Measurements from ENCODE around the gene CFAP221. TPM values are rescaled to one million over a fixed set of nuclear protein-coding genes. Genes with fewer than 3 reads are reported as not detected.

CFAP221 gene
- total RNA-seq, 2 experiments from 2014 or later = not detected

GRCh38 chr2:119673796-119674195 lies 129.5 kb downstream of the CFAP221 start:
- Histone ChIP-seq H3K9me3 (ENCODE audit: low read length) (no peaks in the 10 kb centered on the region), H3K4me3 (ENCODE audit: low read depth, low read length, poor library complexity, severe bottlenecking) (no peak overlapping the region), H3K4me1 (ENCODE audit: insufficient read depth, low read length, poor library complexity, severe bottlenecking) (peaks cover 9% of the 10 kb centered on the region), H3K9me2 (ENCODE audit: insufficient read depth, low read length) (no peaks in the 10 kb centered on the region), H3K79me2 (ENCODE audit: insufficient read depth, low read depth, low read length) (no peaks in the 10 kb centered on the region), H2AFZ (ENCODE audit: low read length) (no peak overlapping the region), H3K36me3 (ENCODE audit: insufficient read depth, low read length) (no peaks in the 10 kb centered on the region), H4K20me1 (ENCODE audit: insufficient read depth, low read length) (no peaks in the 10 kb centered on the region), H3K4me2 (ENCODE audit: low read length) (no peak overlapping the region), H3K27ac (ENCODE audit: low read depth, low read length, poor library complexity, severe bottlenecking) (no peak overlapping the region)
- DNase-seq (ENCODE audit: low spot score) = no peak
- no peak for TF ChIP-seq EZH2phosphoT487 (IDR thresholded peaks at IDR 0.05; ENCODE audit: borderline replicate concordance, low read depth, low read length)
- TF ChIP-seq CTCF (conservative IDR thresholded peaks at IDR 0.05; ENCODE audit: low read length) = no peak
- intact Hi-C loops (cut with micrococcal nuclease; ENCODE audit: unreplicated experiment) = no loop called here
- CTCF ChIA-PET (ENCODE audit: unreplicated experiment) = no interaction called here
- POLR2A ChIA-PET = no interaction called here
- BruUV-seq (replicated peaks) = no TSS peak

GRCh38 chr2:119674711-119675500 lies 130.7 kb downstream of the CFAP221 start:
- intact Hi-C loops (cut with micrococcal nuclease; ENCODE audit: unreplicated experiment) = no loop called here
- POLR2A ChIA-PET = interaction anchor here (1.2 kb wide), 1 partner anchor 494 kb away, joined by 3 read pairs; no protein-coding TSS in a partner anchor
- Histone ChIP-seq H3K9me2 (ENCODE audit: insufficient read depth, low read length) (no peaks in the 10 kb centered on the region), H4K20me1 (ENCODE audit: insufficient read depth, low read length) (no peaks in the 10 kb centered on the region), H3K4me3 (ENCODE audit: low read depth, low read length, poor library complexity, severe bottlenecking) (no peak overlapping the region), H2AFZ (ENCODE audit: low read length) (no peak overlapping the region), H3K27ac (ENCODE audit: low read depth, low read length, poor library complexity, severe bottlenecking) (no peak overlapping the region), H3K79me2 (ENCODE audit: insufficient read depth, low read depth, low read length) (peaks cover 9% of the 10 kb centered on the region), H3K4me1 (ENCODE audit: insufficient read depth, low read length, poor library complexity, severe bottlenecking) (peaks cover 6% of the 10 kb centered on the region), H3K36me3 (ENCODE audit: insufficient read depth, low read length) (no peaks in the 10 kb centered on the region; the same call in 1 of the 2 replicates), H3K9me3 (ENCODE audit: low read length) (no peaks in the 10 kb centered on the region), H3K4me2 (ENCODE audit: low read length) (no peak overlapping the region)
- CTCF ChIA-PET (ENCODE audit: unreplicated experiment) = no interaction called here
- no TSS peak for BruUV-seq (replicated peaks)
- no peak for TF ChIP-seq CTCF (conservative IDR thresholded peaks at IDR 0.05; ENCODE audit: low read length)
- no peak for TF ChIP-seq EZH2phosphoT487 (IDR thresholded peaks at IDR 0.05; ENCODE audit: borderline replicate concordance, low read depth, low read length)
- DNase-seq (ENCODE audit: low spot score) = no peak
